Left ventricle myocardium inferior (tissue), 1 donor: ENCODE data around the gene POP7. TPM values are rescaled to one million over a fixed set of nuclear protein-coding genes. Genes with fewer than 3 reads are reported as not detected.

Experiments used
- DNase-seq: peaks from one replicate; pipeline ENCODE4 v3.0.0-alpha.2; 2020
- H3K27ac ChIP-seq: fragments of 200-600 bp; replicated peaks from 2 replicates; pipeline ENCODE4 v1.8.0; 2021
- H3K27me3 ChIP-seq: fragments of 200-600 bp; 2 replicates; pipeline ENCODE4 v1.8.0; 2021; ENCODE audit warnings: low read depth
- H3K36me3 ChIP-seq: fragments of 200-600 bp; 2 replicates; pipeline ENCODE4 v1.8.0; 2021
- H3K4me1 ChIP-seq: fragments of 200-600 bp; 2 replicates; pipeline ENCODE4 v1.8.0; 2021
- H3K4me3 ChIP-seq: fragments of 200-600 bp; 2 replicates; pipeline ENCODE4 v1.8.0; 2021; ENCODE audit warnings: mild to moderate bottlenecking, moderate library complexity
- H3K9me3 ChIP-seq: fragments of 200-600 bp; replicated peaks from 2 replicates; pipeline ENCODE4 v1.8.0; 2021
- CTCF ChIP-seq: fragments of 200-600 bp; IDR thresholded peaks from 2 replicates; pipeline ENCODE4 v1.8.0; 2021; ENCODE audit warnings: antibody characterized with exemption, mild to moderate bottlenecking, borderline replicate concordance
- intact Hi-C: fragments of 100-400 bp; cut with micrococcal nuclease; formaldehyde crosslinking; loops from one replicate; pipeline ENCODE4 v1.11.0; 2022
- total RNA-seq: library from RNA; stranded (reverse); fragmentation: NEBNext Ultra II Directional; extraction: Animal tissue kit (Norgen Biotek cat#: 25700); gene quantifications from one replicate; pipeline ENCODE4 v1.2.1, GENCODE V29; 2021
- donor health status: DM: no; HTN: yes; CAD: no; lungs with severe emphysema.

Gene POP7
- total RNA-seq, 1 donor from 2014 or later: 30.6 TPM

- DNase-seq: peak; percentile 17
- peaks cover 48% of the 10 kb centered on the region for H3K36me3 ChIP-seq
- no peaks in the 10 kb centered on the region for H3K27me3 ChIP-seq
- H3K4me1 ChIP-seq: peaks cover 63% of the 10 kb centered on the region
- H3K4me3 ChIP-seq: no peak overlapping the region
- no peaks in the 10 kb centered on the region for H3K9me3 ChIP-seq
- intact Hi-C loops: loop anchor here (10.0 kb wide), 1 partner anchor 105 kb away; the partner anchor contains the start of genes FBXO24 and LRCH4
- no peak overlapping the region for H3K27ac ChIP-seq
- TF ChIP-seq CTCF: no peak
These were observed 16.4 kb upstream of the POP7 start for GRCh38 chr7:100689230-100690135.

DNA sequence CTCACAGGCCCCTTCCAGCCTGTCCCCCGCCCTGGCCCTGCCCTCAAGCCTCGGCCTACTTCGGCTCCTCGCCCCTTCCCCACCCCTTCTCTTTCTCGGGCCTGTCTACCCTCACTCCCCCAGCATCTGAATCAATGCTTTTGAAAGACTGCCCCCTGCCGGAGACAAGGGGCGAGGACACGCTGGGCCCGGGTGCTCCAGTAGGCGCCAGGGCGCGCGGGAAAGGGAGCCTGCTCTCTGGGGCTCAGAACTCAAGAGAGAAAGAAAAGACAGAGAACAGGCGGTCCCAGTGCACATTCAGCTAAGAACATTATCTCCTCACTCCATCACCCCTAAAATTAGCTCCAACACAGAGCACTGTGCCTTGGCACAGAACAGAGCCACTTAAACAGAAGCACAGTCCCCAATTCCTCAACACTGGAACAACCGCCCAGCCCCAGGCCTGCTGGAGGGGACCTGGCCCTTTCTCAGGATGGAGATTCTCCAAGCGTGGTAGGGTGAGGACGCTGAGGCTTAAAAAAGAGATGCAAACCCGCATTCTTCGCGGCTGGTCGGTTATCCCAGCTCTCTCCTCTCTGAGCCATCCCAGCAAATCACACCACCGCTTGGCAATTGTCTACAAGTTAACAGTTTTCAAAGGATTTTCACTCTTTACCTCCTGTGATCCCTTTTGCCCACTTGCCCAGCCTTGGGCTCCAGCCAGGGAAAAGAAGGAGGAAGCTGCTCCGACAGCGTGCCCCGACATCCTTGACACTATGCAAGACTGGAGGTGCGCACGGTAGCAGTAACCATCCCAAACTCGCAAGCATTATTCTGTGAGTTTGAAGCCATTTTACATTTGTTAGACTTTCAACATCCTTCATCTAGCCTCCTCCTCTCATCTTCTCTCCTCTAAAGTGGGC is 14.0 kb upstream of the POP7 start:
- Histone ChIP-seq H3K27me3 (no peaks in the 10 kb centered on the region), H3K4me3 (peak overlapping the region; percentile 97), H3K9me3 (no peaks in the 10 kb centered on the region), H3K27ac (peak overlapping the region; percentile 88), H3K4me1 (peaks cover 69% of the 10 kb centered on the region), H3K36me3 (peaks cover 24% of the 10 kb centered on the region)
- DNase-seq: peak; percentile 72
- intact Hi-C loops: loop anchor here (10.0 kb wide), 1 partner anchor 107 kb away; the partner anchor contains the start of genes FBXO24 and LRCH4
- TF ChIP-seq CTCF: peak; percentile 91

GRCh38 chr7:100692578-100692961 is 13.4 kb upstream of the POP7 start:
- Histone ChIP-seq H3K4me1 (peaks cover 68% of the 10 kb centered on the region), H3K4me3 (peak overlapping the region; percentile 97), H3K36me3 (peaks cover 17% of the 10 kb centered on the region), H3K9me3 (no peaks in the 10 kb centered on the region), H3K27ac (peak overlapping the region; percentile 88), H3K27me3 (no peaks in the 10 kb centered on the region)
- no peak for DNase-seq
- no peak for TF ChIP-seq CTCF
- intact Hi-C loops: loop anchor here (10.0 kb wide), 1 partner anchor 108 kb away; the partner anchor contains the start of genes FBXO24 and LRCH4

DNA sequence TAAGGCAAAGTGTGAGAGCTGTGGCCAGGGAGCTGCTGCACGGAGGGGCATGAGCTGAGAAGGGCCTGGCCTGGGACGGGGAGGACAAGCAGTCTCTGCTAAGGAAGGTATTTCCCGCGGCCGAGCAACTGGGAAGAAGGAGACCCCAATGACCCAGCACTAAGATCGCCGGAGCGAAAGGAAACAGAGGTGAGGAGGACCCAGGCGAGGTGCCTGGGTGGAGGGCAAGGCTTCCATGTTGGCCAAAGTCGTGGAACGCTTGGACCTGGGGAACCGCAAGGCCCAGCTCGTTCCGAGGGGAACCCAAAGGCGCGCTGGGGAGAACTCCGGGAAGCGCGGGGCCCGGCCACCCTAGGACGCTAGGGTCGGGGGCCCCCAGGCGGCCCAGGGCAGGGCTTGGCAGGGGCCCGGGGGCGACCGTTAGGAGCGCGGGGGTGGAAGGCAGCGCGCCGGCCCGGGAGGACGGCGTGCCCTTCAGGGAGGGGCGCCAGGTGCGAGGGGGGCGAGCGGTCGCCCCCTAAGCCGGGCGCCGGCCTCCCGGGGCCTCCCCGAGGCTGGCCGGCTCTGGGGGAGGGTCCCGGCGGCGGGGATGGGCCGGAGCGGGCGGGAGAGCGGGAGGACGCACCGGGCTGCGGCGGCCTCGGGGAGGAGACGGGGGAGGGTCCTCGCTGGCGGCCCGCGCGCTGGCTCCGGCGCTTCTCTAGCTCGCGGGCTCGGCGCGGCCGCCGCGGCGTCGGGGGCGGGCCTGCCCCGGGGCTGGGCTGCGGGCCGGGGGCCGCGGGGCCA is 12.4 kb upstream of the POP7 start:
- Histone ChIP-seq H3K9me3 (no peaks in the 10 kb centered on the region), H3K27ac (peak overlapping the region; percentile 88), H3K4me1 (peaks cover 59% of the 10 kb centered on the region), H3K27me3 (no peaks in the 10 kb centered on the region), H3K4me3 (peak overlapping the region; percentile 97), H3K36me3 (peaks cover 8% of the 10 kb centered on the region)
- no peak for DNase-seq
- no peak for TF ChIP-seq CTCF
- intact Hi-C loops: loop anchor here (10.0 kb wide), 1 partner anchor 109 kb away; the partner anchor contains the start of genes FBXO24 and LRCH4
